UCSD-AML1 (cell line): Measurements from ENCODE around the gene IPO11.

ENCODE experiments used
- DNase-seq: peaks from one replicate; lab custom pipeline; 2025; ENCODE audit not compliant: unreplicated experiment; lab: John Stamatoyannopoulos, UW

Gene IPO11

GRCh38 chr5:62432621-62433064 is 20.1 kb downstream of the IPO11 start:
- DNase-seq = no peak

GRCh38 chr5:62448528-62448927 is 36.0 kb downstream of the IPO11 start:
- DNase-seq = no peak

GRCh38 chr5:62450259-62450658 is 37.7 kb downstream of the IPO11 start:
- no peak for DNase-seq

- no peak for DNase-seq
Measured at GRCh38 chr5:62457071-62457470, 44.5 kb downstream of the IPO11 start.

GRCh38 chr5:62460578-62460983 is 48.0 kb downstream of the IPO11 start:
- DNase-seq = no peak

- no peak for DNase-seq
Measured at GRCh38 chr5:62461561-62461960, 49.0 kb downstream of the IPO11 start.

GRCh38 chr5:62465985-62466925 is 53.7 kb downstream of the IPO11 start:
- no peak for DNase-seq

- no peak for DNase-seq
Measured at GRCh38 chr5:62473209-62473608, 60.6 kb downstream of the IPO11 start.

- DNase-seq = no peak
Measured at GRCh38 chr5:62475072-62475471, 62.5 kb downstream of the IPO11 start.

GRCh38 chr5:62477801-62478200 is 65.2 kb downstream of the IPO11 start:
- DNase-seq = no peak

- no peak for DNase-seq
Measured at GRCh38 chr5:62483556-62483955, 71.0 kb downstream of the IPO11 start.

GRCh38 chr5:62486672-62487071 is 74.1 kb downstream of the IPO11 start:
- DNase-seq = no peak

GRCh38 chr5:62488531-62488930 is 76.0 kb downstream of the IPO11 start:
- no peak for DNase-seq

- DNase-seq = no peak
Measured at GRCh38 chr5:62489471-62489870, 76.9 kb downstream of the IPO11 start.

- DNase-seq = no peak
Measured at GRCh38 chr5:62494772-62495171, 82.2 kb downstream of the IPO11 start.

- no peak for DNase-seq
Measured at GRCh38 chr5:62496876-62497275, 84.3 kb downstream of the IPO11 start.

- no peak for DNase-seq
Measured at GRCh38 chr5:62498961-62499360, 86.4 kb downstream of the IPO11 start.

- DNase-seq = no peak
Measured at GRCh38 chr5:62499756-62500155, 87.2 kb downstream of the IPO11 start.

- no peak for DNase-seq
Measured at GRCh38 chr5:62502456-62503101, 90.0 kb downstream of the IPO11 start.

- DNase-seq = no peak
Measured at GRCh38 chr5:62504129-62504528, 91.6 kb downstream of the IPO11 start.

GRCh38 chr5:62506659-62507460 is 94.3 kb downstream of the IPO11 start:
- DNase-seq = no peak
